Measurements from ENCODE around the gene PALB2.
"Not testable (repeated sequence)": the region's sequence is repeated elsewhere in the genome, so short reads cannot be mapped to it uniquely, and the experiment has no call there.

Gene PALB2

GRCh38 chr16:23635958-23636357 is 5.2 kb downstream of the PALB2 start:
- peaks cover 31% of the 10 kb centered on the region for H3K36me3 ChIP-seq (replicated peaks)
- in situ Hi-C loops (cut with HindIII; ENCODE audit: low pct_ligation_motif_present, low sequenced_read_pairs): no loop called here
- H3K27me3 ChIP-seq (replicated peaks): no peaks in the 10 kb centered on the region

GRCh38 chr16:23634461-23635036 is 6.6 kb downstream of the PALB2 start:
- no peaks in the 10 kb centered on the region for H3K27me3 ChIP-seq (replicated peaks)
- in situ Hi-C loops (cut with HindIII; ENCODE audit: low pct_ligation_motif_present, low sequenced_read_pairs): no loop called here
- H3K4me3 ChIP-seq (ENCODE audit: low read depth, low read length): no peak overlapping the region
- H3K27ac ChIP-seq: no peak overlapping the region
- TF ChIP-seq CTCF (IDR thresholded peaks at IDR 0.05; ENCODE audit: low read depth, low read length, missing control alignments): no peak
- peaks cover 38% of the 10 kb centered on the region for H3K36me3 ChIP-seq (replicated peaks)
- no peak for DNase-seq

More at GRCh38 chr16:23635958-23636357, 5.2 kb downstream of the PALB2 start:
- no peak overlapping the region for H3K27ac ChIP-seq
- no peak overlapping the region for H3K4me3 ChIP-seq (ENCODE audit: low read depth, low read length)
- DNase-seq: no peak
- TF ChIP-seq CTCF (IDR thresholded peaks at IDR 0.05; ENCODE audit: low read depth, low read length, missing control alignments): no peak

GRCh38 chr16:23631874-23632273 is 9.2 kb downstream of the PALB2 start:
- DNase-seq; H3K27me3 ChIP-seq (replicated peaks); H3K4me3 ChIP-seq (ENCODE audit: low read depth, low read length); H3K27ac ChIP-seq; in situ Hi-C loops (cut with HindIII; ENCODE audit: low pct_ligation_motif_present, low sequenced_read_pairs): not testable (repeated sequence)
- H3K36me3 ChIP-seq (replicated peaks): peaks cover 46% of the 10 kb centered on the region

- Histone ChIP-seq H3K36me3 (replicated peaks) (peaks cover 51% of the 10 kb centered on the region), H3K4me3 (ENCODE audit: low read depth, low read length) (no peak overlapping the region), H3K27ac (no peak overlapping the region), H3K27me3 (replicated peaks) (no peaks in the 10 kb centered on the region)
- in situ Hi-C loops (cut with HindIII; ENCODE audit: low pct_ligation_motif_present, low sequenced_read_pairs): no loop called here
- DNase-seq: no peak
- no peak for TF ChIP-seq CTCF (IDR thresholded peaks at IDR 0.05; ENCODE audit: low read depth, low read length, missing control alignments)
Measured at GRCh38 chr16:23629516-23629915, 11.6 kb downstream of the PALB2 start.

GRCh38 chr16:23624092-23624491 is 17.0 kb downstream of the PALB2 start:
- Histone ChIP-seq H3K4me3 (ENCODE audit: low read depth, low read length) (no peak overlapping the region), H3K36me3 (replicated peaks) (peaks cover 43% of the 10 kb centered on the region), H3K27ac (no peak overlapping the region), H3K27me3 (replicated peaks) (no peaks in the 10 kb centered on the region)
- TF ChIP-seq CTCF (IDR thresholded peaks at IDR 0.05; ENCODE audit: low read depth, low read length, missing control alignments): no peak
- in situ Hi-C loops (cut with HindIII; ENCODE audit: low pct_ligation_motif_present, low sequenced_read_pairs): no loop called here
- DNase-seq: no peak

- no peak for TF ChIP-seq CTCF (IDR thresholded peaks at IDR 0.05; ENCODE audit: low read depth, low read length, missing control alignments)
Measured at GRCh38 chr16:23615805-23616204, 25.3 kb downstream of the PALB2 start.

More at GRCh38 chr16:23615805-23616204, 25.3 kb downstream of the PALB2 start:
- Histone ChIP-seq H3K27me3 (replicated peaks) (no peaks in the 10 kb centered on the region), H3K36me3 (replicated peaks) (peaks cover 16% of the 10 kb centered on the region), H3K27ac (no peak overlapping the region), H3K4me3 (ENCODE audit: low read depth, low read length) (no peak overlapping the region)
- no peak for DNase-seq
- in situ Hi-C loops (cut with HindIII; ENCODE audit: low pct_ligation_motif_present, low sequenced_read_pairs): no loop called here

All from brain microvascular endothelial cell (primary cell).